ENCODE measurements around the gene TBC1D22B. TPM values are rescaled to one million over a fixed set of nuclear protein-coding genes. Genes with fewer than 3 reads are reported as not detected.

The TBC1D22B gene
- total RNA-seq, 2 experiments from 2014 or later = 8.0 to 12.3 TPM

DNA sequence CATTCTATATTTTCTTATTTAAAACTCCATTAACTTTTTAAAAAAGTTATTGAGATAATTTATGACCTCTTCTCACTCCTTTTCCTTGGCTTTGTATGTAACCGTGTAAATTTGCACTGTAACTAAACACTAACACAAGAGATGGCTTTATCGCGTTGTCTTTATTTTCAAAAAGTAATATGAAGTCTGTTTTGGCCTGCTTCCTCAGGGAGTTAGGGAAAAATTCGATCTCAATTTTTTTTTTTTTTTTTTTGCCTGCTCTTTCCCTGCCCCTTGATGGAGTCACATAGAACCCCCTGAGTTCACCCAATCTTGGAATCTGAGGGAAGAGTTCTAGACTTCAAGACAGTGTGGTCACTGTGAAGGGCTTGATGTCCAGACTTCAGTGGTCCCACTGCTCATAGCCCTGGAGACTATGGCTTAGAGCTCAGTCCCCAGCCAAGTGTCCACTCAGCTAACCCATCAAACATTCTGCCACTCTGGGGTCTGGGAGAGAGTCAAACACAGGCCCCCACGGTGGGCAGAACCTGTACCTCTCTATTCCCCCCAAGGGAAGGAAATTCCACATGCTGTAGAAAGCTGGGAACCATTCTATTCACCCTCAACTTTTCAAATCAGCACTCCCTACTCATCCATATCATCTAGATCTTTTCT is 15.7 kb upstream of the TBC1D22B start:
- BruUV-seq (replicated peaks) = no TSS peak
- Histone ChIP-seq H3K36me3 (ENCODE audit: insufficient read depth, low read length) (no peaks in the 10 kb centered on the region), H3K9me2 (ENCODE audit: insufficient read depth, low read length) (no peaks in the 10 kb centered on the region), H3K79me2 (ENCODE audit: insufficient read depth, low read depth, low read length) (no peaks in the 10 kb centered on the region), H3K4me2 (ENCODE audit: low read length) (no peak overlapping the region), H2AFZ (ENCODE audit: low read length) (no peak overlapping the region), H3K27ac (ENCODE audit: low read depth, low read length, poor library complexity, severe bottlenecking) (no peak overlapping the region), H3K4me1 (ENCODE audit: insufficient read depth, low read length, poor library complexity, severe bottlenecking) (no peaks in the 10 kb centered on the region), H3K9me3 (ENCODE audit: low read length) (no peaks in the 10 kb centered on the region), H3K4me3 (ENCODE audit: low read depth, low read length, poor library complexity, severe bottlenecking) (no peak overlapping the region), H4K20me1 (ENCODE audit: insufficient read depth, low read length) (no peaks in the 10 kb centered on the region)
- no peak for DNase-seq (ENCODE audit: low spot score)
- intact Hi-C loops (cut with micrococcal nuclease; ENCODE audit: unreplicated experiment) = no loop called here
- TF ChIP-seq EZH2phosphoT487 (IDR thresholded peaks at IDR 0.05; ENCODE audit: borderline replicate concordance, low read depth, low read length) = no peak
- TF ChIP-seq, protein P1, sequence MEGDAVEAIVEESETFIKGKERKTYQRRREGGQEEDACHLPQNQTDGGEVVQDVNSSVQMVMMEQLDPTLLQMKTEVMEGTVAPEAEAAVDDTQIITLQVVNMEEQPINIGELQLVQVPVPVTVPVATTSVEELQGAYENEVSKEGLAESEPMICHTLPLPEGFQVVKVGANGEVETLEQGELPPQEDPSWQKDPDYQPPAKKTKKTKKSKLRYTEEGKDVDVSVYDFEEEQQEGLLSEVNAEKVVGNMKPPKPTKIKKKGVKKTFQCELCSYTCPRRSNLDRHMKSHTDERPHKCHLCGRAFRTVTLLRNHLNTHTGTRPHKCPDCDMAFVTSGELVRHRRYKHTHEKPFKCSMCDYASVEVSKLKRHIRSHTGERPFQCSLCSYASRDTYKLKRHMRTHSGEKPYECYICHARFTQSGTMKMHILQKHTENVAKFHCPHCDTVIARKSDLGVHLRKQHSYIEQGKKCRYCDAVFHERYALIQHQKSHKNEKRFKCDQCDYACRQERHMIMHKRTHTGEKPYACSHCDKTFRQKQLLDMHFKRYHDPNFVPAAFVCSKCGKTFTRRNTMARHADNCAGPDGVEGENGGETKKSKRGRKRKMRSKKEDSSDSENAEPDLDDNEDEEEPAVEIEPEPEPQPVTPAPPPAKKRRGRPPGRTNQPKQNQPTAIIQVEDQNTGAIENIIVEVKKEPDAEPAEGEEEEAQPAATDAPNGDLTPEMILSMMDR (conservative IDR thresholded peaks at IDR 0.05; ENCODE audit: low read length) = no peak
- CTCF ChIA-PET (ENCODE audit: unreplicated experiment) = no interaction called here
- POLR2A ChIA-PET = interaction anchor here (0.5 kb wide), 1 partner anchor 175 kb away, joined by 3 read pairs; no protein-coding TSS in a partner anchor

DNA sequence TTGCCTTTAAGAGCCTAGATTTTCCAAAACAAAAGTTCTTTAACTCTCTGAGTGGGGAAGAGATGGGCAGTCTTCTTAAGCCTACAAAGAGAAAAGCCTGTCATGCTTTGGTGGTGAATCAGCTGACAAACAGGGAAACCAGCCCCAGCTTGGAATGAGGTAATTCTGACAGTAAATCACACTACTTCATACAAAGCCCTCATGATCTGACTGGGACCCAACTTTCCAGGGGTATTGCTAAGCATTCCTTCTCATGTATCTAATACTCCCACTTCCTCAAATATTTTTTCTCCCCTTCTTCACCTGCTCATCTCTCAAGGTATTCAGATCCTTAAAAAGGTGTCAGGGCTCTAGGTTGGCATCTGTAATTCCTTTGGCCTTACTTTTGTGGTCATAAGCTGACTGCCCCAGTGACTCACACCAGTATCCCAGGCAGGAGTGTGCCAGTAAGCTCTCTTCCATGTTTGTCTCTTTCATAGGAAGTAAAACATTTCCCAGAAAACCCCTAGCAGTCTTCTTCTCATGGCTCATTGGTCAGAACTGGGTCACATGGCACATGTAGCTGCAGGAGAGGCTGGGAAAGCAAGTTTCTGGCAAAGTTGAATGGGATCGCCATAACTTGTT is 15.0 kb upstream of the TBC1D22B start:
- TF ChIP-seq, protein P1 (conservative IDR thresholded peaks at IDR 0.05; ENCODE audit: low read length) = no peak
- no peak for TF ChIP-seq EZH2phosphoT487 (IDR thresholded peaks at IDR 0.05; ENCODE audit: borderline replicate concordance, low read depth, low read length)
- no peaks in the 10 kb centered on the region for H3K79me2 ChIP-seq (ENCODE audit: insufficient read depth, low read depth, low read length)
- no peaks in the 10 kb centered on the region for H4K20me1 ChIP-seq (ENCODE audit: insufficient read depth, low read length)
- POLR2A ChIA-PET = no interaction called here
- H3K4me3 ChIP-seq (ENCODE audit: low read depth, low read length, poor library complexity, severe bottlenecking) = no peak overlapping the region
- H2AFZ ChIP-seq (ENCODE audit: low read length) = no peak overlapping the region
- no peak overlapping the region for H3K4me2 ChIP-seq (ENCODE audit: low read length)
- H3K27ac ChIP-seq (ENCODE audit: low read depth, low read length, poor library complexity, severe bottlenecking) = no peak overlapping the region
- no peaks in the 10 kb centered on the region for H3K9me2 ChIP-seq (ENCODE audit: insufficient read depth, low read length)
- BruUV-seq (replicated peaks) = no TSS peak
- intact Hi-C loops (cut with micrococcal nuclease; ENCODE audit: unreplicated experiment) = no loop called here
- H3K9me3 ChIP-seq (ENCODE audit: low read length) = no peaks in the 10 kb centered on the region
- no peak for DNase-seq (ENCODE audit: low spot score)
- H3K4me1 ChIP-seq (ENCODE audit: insufficient read depth, low read length, poor library complexity, severe bottlenecking) = no peaks in the 10 kb centered on the region
- CTCF ChIA-PET (ENCODE audit: unreplicated experiment) = no interaction called here
- no peaks in the 10 kb centered on the region for H3K36me3 ChIP-seq (ENCODE audit: insufficient read depth, low read length)

DNA sequence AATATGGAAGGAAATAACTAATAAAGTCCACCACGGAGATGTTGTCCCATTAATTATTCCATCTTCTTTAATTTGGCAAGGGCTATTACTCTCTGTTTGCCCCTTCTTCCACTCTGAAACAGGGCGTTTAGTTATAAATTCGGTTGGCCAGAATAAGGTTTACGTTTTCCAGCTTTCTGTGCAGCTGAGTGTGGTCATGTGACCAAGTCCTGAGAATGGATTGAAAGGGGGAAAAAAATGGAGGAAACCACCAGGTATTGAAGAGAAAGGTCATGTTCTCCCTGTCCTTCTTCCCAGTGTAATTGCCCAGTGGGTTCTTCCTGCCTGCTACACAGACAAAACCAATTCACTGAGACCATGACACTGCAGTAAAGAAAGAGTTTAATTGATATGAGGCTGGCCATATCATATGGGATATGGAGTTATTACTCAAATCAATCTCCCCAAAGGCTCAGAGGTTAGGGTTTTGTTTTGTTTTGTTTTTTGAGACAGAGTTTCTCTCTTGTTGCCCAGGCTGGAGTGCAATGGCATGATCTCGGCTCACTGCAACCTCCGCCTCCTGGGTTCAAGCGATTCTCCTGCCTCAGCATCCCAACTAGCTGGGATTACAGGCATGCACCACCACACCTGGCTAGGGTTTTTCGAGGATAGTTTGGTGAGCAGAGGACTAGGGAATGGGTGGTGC is 14.3 kb upstream of the TBC1D22B start:
- DNase-seq (ENCODE audit: low spot score) = no peak
- Histone ChIP-seq H3K4me2 (ENCODE audit: low read length) (no peak overlapping the region), H3K4me3 (ENCODE audit: low read depth, low read length, poor library complexity, severe bottlenecking) (no peak overlapping the region), H3K9me2 (ENCODE audit: insufficient read depth, low read length) (no peaks in the 10 kb centered on the region), H3K9me3 (ENCODE audit: low read length) (no peaks in the 10 kb centered on the region), H3K79me2 (ENCODE audit: insufficient read depth, low read depth, low read length) (no peaks in the 10 kb centered on the region), H4K20me1 (ENCODE audit: insufficient read depth, low read length) (no peaks in the 10 kb centered on the region), H3K36me3 (ENCODE audit: insufficient read depth, low read length) (no peaks in the 10 kb centered on the region), H2AFZ (ENCODE audit: low read length) (no peak overlapping the region), H3K4me1 (ENCODE audit: insufficient read depth, low read length, poor library complexity, severe bottlenecking) (no peaks in the 10 kb centered on the region), H3K27ac (ENCODE audit: low read depth, low read length, poor library complexity, severe bottlenecking) (no peak overlapping the region)
- CTCF ChIA-PET (ENCODE audit: unreplicated experiment) = no interaction called here
- TF ChIP-seq, protein P1 (conservative IDR thresholded peaks at IDR 0.05; ENCODE audit: low read length) = no peak
- no peak for TF ChIP-seq EZH2phosphoT487 (IDR thresholded peaks at IDR 0.05; ENCODE audit: borderline replicate concordance, low read depth, low read length)
- BruUV-seq (replicated peaks) = no TSS peak
- intact Hi-C loops (cut with micrococcal nuclease; ENCODE audit: unreplicated experiment) = no loop called here
- POLR2A ChIA-PET = no interaction called here
